GM19043 (cell line): ENCODE data around the gene CAGE1.
"Not testable (repeated sequence)": the region's sequence is repeated elsewhere in the genome, so short reads cannot be mapped to it uniquely, and the experiment has no call there.

Source experiments
- ATAC-seq: cut with Tn5 transposase; IDR thresholded peaks from one replicate; pipeline ENCODE4 v1.9.1; 2021; ENCODE audit warnings: low read depth; ENCODE audit not compliant: unreplicated experiment

CAGE1 gene

GRCh38 chr6:7410851-7411250, 21.3 kb upstream of the CAGE1 start:
- ATAC-seq, result no peak

GRCh38 chr6:7409740-7410139, 20.2 kb upstream of the CAGE1 start:
- no peak for ATAC-seq

- ATAC-seq, result no peak
These were observed 17.2 kb upstream of the CAGE1 start for GRCh38 chr6:7406743-7407142.

- no peak for ATAC-seq
These were observed 15.0 kb upstream of the CAGE1 start for GRCh38 chr6:7404546-7404945.

- ATAC-seq, result no peak
These were observed 13.2 kb upstream of the CAGE1 start for GRCh38 chr6:7402716-7403115.

GRCh38 chr6:7401075-7401474, 11.5 kb upstream of the CAGE1 start:
- no peak for ATAC-seq

- no peak for ATAC-seq
These were observed 2.9 kb upstream of the CAGE1 start for GRCh38 chr6:7392402-7392801.

GRCh38 chr6:7391151-7391550, 1.6 kb upstream of the CAGE1 start:
- ATAC-seq, result no peak

- peak; percentile 6 for ATAC-seq
These were observed 810 bp upstream of the CAGE1 start for GRCh38 chr6:7390226-7390878.

- ATAC-seq, result no peak
These were observed 436 bp downstream of the CAGE1 start for GRCh38 chr6:7389162-7389450.

- ATAC-seq, result no peak
These were observed 8.4 kb downstream of the CAGE1 start for GRCh38 chr6:7381092-7381491.

- ATAC-seq, result no peak
These were observed 10.8 kb downstream of the CAGE1 start for GRCh38 chr6:7378740-7379139.

GRCh38 chr6:7377961-7378360, 11.6 kb downstream of the CAGE1 start:
- ATAC-seq, result no peak

- no peak for ATAC-seq
These were observed 15.8 kb downstream of the CAGE1 start for GRCh38 chr6:7373739-7374138.

- no peak for ATAC-seq
These were observed 22.1 kb downstream of the CAGE1 start for GRCh38 chr6:7367408-7367807.

- ATAC-seq, result not testable (repeated sequence)
These were observed 37.6 kb downstream of the CAGE1 start for GRCh38 chr6:7351916-7352315.

GRCh38 chr6:7350591-7350990, 39.0 kb downstream of the CAGE1 start:
- ATAC-seq, result not testable (repeated sequence)

- ATAC-seq, result not testable (repeated sequence)
These were observed 42.0 kb downstream of the CAGE1 start for GRCh38 chr6:7347551-7347997.

GRCh38 chr6:7344773-7345450, 44.6 kb downstream of the CAGE1 start:
- ATAC-seq, result not testable (repeated sequence)

GRCh38 chr6:7343546-7344475, 45.7 kb downstream of the CAGE1 start:
- ATAC-seq, result no peak

- no peak for ATAC-seq
These were observed 47.4 kb downstream of the CAGE1 start for GRCh38 chr6:7341989-7342742.
